GM18909 (cell line): ENCODE measurements around the gene APOO.
A peak's percentile ranks its signal among the peaks of the same experiment; 100 is the strongest.
"Not testable (repeated sequence)": the region's sequence is repeated elsewhere in the genome, so short reads cannot be mapped to it uniquely, and the experiment has no call there.

Experiments
- ATAC-seq: cut with Tn5 transposase; IDR thresholded peaks from one replicate; pipeline ENCODE4 v1.9.1; 2021; ENCODE audit warnings: mild to moderate bottlenecking; ENCODE audit not compliant: unreplicated experiment, poor library complexity

The APOO gene

GRCh38 chrX:23907111-23907497 is 634 bp downstream of the APOO start:
- peak; percentile 10 for ATAC-seq

- ATAC-seq, result no peak
Measured at GRCh38 chrX:23904096-23904495, 3.6 kb downstream of the APOO start.

- ATAC-seq, result no peak
Measured at GRCh38 chrX:23902419-23902818, 5.3 kb downstream of the APOO start.

- peak; percentile 70 for ATAC-seq
Measured at GRCh38 chrX:23901805-23902204, 5.9 kb downstream of the APOO start.

- no peak for ATAC-seq
Measured at GRCh38 chrX:23901060-23901459, 6.7 kb downstream of the APOO start.

- ATAC-seq, result no peak
Measured at GRCh38 chrX:23900220-23900797, 7.4 kb downstream of the APOO start.

GRCh38 chrX:23898412-23898959 is 9.3 kb downstream of the APOO start:
- no peak for ATAC-seq

- ATAC-seq, result no peak
Measured at GRCh38 chrX:23896981-23897380, 10.8 kb downstream of the APOO start.

GRCh38 chrX:23896539-23896938 is 11.2 kb downstream of the APOO start:
- not testable (repeated sequence) for ATAC-seq

GRCh38 chrX:23894993-23895392 is 12.7 kb downstream of the APOO start:
- not testable (repeated sequence) for ATAC-seq

GRCh38 chrX:23890933-23891332 is 16.8 kb downstream of the APOO start:
- ATAC-seq, result no peak

- ATAC-seq, result no peak
Measured at GRCh38 chrX:23888887-23889501, 18.7 kb downstream of the APOO start.

- ATAC-seq, result no peak
Measured at GRCh38 chrX:23887918-23888317, 19.8 kb downstream of the APOO start.

GRCh38 chrX:23887451-23887850 is 20.3 kb downstream of the APOO start:
- ATAC-seq, result no peak

GRCh38 chrX:23885803-23886202 is 21.9 kb downstream of the APOO start:
- ATAC-seq, result no peak

GRCh38 chrX:23884427-23885024 is 23.2 kb downstream of the APOO start:
- ATAC-seq, result no peak

- ATAC-seq, result no peak
Measured at GRCh38 chrX:23883737-23884354, 23.9 kb downstream of the APOO start.

GRCh38 chrX:23879380-23880090 is 28.2 kb downstream of the APOO start:
- no peak for ATAC-seq

GRCh38 chrX:23871905-23872546 is 35.7 kb downstream of the APOO start:
- ATAC-seq, result no peak

- ATAC-seq, result no peak
Measured at GRCh38 chrX:23870041-23870440, 37.7 kb downstream of the APOO start.
